ENCODE data around the gene NUDT14.

GRCh38 chr14:105200074-105200473 lies 19.0 kb upstream of the NUDT14 start:
- TF ChIP-seq, protein P1, sequence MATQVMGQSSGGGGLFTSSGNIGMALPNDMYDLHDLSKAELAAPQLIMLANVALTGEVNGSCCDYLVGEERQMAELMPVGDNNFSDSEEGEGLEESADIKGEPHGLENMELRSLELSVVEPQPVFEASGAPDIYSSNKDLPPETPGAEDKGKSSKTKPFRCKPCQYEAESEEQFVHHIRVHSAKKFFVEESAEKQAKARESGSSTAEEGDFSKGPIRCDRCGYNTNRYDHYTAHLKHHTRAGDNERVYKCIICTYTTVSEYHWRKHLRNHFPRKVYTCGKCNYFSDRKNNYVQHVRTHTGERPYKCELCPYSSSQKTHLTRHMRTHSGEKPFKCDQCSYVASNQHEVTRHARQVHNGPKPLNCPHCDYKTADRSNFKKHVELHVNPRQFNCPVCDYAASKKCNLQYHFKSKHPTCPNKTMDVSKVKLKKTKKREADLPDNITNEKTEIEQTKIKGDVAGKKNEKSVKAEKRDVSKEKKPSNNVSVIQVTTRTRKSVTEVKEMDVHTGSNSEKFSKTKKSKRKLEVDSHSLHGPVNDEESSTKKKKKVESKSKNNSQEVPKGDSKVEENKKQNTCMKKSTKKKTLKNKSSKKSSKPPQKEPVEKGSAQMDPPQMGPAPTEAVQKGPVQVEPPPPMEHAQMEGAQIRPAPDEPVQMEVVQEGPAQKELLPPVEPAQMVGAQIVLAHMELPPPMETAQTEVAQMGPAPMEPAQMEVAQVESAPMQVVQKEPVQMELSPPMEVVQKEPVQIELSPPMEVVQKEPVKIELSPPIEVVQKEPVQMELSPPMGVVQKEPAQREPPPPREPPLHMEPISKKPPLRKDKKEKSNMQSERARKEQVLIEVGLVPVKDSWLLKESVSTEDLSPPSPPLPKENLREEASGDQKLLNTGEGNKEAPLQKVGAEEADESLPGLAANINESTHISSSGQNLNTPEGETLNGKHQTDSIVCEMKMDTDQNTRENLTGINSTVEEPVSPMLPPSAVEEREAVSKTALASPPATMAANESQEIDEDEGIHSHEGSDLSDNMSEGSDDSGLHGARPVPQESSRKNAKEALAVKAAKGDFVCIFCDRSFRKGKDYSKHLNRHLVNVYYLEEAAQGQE (IDR thresholded peaks at IDR 0.05; ENCODE audit: insufficient read depth in 1 of 2, low read depth in 2 of 2, low read length in 1 of 2) = no peak
- TF ChIP-seq, protein P2, sequence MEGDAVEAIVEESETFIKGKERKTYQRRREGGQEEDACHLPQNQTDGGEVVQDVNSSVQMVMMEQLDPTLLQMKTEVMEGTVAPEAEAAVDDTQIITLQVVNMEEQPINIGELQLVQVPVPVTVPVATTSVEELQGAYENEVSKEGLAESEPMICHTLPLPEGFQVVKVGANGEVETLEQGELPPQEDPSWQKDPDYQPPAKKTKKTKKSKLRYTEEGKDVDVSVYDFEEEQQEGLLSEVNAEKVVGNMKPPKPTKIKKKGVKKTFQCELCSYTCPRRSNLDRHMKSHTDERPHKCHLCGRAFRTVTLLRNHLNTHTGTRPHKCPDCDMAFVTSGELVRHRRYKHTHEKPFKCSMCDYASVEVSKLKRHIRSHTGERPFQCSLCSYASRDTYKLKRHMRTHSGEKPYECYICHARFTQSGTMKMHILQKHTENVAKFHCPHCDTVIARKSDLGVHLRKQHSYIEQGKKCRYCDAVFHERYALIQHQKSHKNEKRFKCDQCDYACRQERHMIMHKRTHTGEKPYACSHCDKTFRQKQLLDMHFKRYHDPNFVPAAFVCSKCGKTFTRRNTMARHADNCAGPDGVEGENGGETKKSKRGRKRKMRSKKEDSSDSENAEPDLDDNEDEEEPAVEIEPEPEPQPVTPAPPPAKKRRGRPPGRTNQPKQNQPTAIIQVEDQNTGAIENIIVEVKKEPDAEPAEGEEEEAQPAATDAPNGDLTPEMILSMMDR (IDR thresholded peaks at IDR 0.05) = peak; percentile 42; the same call in 1 of the 2 replicates
